Tongue (tissue), 2 donors: ENCODE results near the gene PAM16. TPM values are rescaled to one million over a fixed set of nuclear protein-coding genes. Genes with fewer than 3 reads are reported as not detected.

Experiments used
- DNase-seq: peaks from one replicate; pipeline ENCODE4 v3.0.0-alpha.2; 2015
- total RNA-seq: library from RNA; depleted of rRNA; stranded (reverse); fragments of >200 nt; gene quantifications from one replicate; pipeline ENCODE4 v1.2.3, GENCODE V29; 2014

The PAM16 gene
- total RNA-seq, 1 donor from 2014 or later, result 16.9 TPM

DNA sequence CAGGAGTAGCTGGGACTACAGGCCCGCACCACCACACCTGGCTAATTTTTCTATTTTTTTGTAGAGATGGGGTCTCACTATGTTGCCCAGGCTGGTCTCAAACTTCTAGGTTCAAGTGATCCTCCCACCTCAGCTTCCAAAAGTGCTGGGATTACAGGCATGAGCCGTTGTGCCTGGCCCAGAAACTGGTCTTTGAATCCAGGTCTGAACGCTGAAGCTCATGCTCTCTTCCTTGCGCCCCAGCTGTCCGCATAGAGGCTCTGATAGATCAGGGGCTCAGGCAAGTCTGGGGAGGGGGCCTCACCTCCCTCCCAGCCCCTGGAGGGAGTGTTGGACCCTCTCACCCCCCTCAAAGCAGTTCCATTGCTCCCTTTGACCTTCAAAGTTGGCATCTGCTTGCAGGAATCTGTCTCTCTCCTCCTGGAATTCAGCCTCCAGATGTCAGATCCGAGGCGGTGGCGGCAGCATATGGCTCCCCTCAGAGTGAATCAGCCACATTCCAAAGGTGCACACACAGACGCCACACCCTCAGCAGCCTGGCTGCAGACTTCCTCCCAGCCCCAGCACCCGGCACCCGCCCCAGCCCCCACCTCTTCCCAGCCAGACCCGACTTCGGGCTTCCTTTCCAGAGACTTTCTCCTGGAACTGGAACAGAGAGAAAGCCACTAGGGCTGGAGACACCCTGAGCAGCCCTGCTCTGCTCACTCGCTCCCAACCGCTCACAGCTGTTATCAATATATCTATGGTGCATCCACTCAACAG lies 52.2 kb downstream of the PAM16 start:
- DNase-seq, result peak; percentile 91

DNA sequence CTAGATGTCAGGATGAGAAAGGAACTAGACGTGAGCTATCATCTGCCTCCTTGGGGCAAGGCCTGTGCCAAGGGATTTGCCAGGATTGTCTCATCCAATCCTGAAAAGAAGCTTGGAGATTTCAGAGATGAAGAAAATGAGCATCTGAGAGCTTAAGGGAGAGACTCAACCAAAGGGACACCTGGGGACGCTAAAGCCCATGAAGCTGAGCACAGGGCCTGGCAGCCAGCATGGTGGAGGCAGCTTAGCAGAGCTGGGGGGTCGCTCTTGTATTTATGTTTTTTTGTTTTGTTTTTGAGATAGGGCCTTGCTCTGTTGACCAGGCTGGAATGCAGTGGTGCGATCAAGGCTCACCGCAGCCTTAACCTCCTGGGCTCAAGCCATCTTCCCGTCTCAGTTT lies 53.6 kb downstream of the PAM16 start:
- DNase-seq, result no peak

DNA sequence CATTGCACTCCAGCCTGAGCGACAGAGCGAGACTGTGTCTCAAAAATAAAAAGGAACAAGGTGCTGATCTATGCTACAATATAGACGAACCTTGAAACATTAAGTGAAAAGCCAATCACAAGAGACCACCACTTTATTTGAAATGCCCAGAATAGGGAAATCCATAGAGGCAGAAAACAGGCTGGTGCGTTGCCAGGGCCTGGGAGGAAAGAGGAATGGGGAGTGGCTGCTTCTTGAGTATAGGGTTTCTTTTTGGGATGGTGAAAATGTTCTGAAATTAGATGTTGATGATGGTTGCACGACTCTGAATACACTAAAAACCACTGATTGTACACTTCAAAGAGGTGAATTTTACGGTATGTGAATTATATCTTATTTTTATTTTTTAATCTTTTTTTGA lies 55.5 kb downstream of the PAM16 start:
- peak; percentile 76 for DNase-seq

DNA sequence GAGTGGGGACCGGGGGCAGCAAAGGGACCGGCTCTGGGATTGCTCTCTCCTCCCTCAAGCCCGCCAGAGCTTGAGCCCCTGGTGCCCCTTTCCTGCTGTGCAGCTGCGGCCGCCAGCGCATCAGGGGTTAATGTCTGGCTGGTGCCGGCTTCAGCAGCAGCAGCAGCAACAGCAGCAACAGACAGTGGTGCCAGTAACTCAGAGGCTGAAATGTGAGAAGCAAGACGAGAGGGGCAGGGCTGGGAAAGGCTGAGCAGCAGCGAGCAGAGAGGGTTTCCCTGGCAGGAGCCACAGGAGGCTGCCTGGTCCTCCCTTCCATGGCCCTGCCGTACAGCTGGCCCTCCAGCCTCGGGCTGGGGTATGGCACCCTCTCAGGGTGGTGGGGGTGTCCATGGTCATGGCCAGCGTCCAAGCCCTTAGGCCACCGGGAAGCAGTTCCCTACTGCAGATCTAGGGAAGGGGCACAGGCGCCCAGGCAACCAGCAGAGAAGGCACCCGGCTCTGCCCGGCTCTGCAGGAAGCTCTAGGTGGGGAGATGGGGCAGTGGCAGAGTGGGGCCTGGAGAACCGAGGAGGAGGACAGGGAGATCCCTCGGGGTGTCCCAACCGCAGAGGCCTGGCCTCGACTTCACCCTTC lies 57.2 kb downstream of the PAM16 start:
- DNase-seq, result peak; percentile 96

DNA sequence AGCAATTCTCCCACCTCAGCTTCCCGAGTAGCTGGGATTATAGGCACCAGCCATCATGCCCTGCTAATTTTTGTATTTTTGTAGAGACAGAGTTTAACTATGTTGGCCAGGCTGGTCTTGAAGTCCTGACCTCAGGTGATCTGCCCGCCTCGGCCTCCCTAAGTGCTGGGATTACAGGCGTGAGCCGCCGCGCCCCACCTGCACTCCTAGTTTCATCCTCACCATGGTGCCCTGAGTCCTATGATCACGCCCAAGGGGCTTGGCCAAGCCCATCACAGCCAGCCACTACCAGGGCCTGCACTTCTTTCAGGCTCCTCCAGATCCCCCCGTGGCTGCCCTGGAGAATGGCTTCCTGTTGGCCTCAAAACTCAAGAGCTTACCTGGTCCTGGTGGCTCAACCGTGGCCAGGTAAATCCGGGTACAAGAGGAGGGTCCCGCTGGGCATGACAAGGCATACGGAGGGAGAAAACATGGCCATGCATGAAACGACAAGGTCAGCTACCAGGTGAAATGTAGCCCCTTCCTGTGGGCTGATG lies 57.9 kb downstream of the PAM16 start:
- DNase-seq, result no peak

DNA sequence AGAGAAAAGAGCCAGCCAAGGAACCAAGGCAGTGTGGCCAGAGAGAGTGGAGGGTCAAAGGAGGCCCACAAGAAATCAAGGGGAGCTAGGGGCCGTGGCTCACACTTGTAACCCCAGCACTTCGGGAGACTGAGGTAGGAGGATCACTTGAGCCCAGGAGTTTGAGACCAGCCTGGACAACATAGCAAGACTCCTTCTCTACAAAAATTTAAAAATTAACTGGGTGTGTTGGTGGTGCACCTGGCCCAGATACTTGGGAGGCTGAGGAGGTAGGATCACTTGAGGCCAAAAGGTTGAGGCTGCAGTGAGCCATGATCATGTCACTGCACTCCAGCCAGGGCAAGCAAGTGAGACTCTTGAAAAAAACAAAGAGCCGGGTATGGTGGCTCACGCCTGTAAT lies 59.4 kb downstream of the PAM16 start:
- DNase-seq, result no peak

Other genes with a start within 250 kb of the PAM16 start
- 28.1 TPM for gene ADCY9, start 234.9 kb downstream of the PAM16 start, total RNA-seq
- gene SRL, start 109.2 kb downstream of the PAM16 start, total RNA-seq, result 445 TPM
- gene TFAP4, start 78.3 kb downstream of the PAM16 start, total RNA-seq, result 8.6 TPM
- gene GLIS2, start 35.3 kb downstream of the PAM16 start, total RNA-seq, result 6.8 TPM
- gene VASN, start 20.5 kb upstream of the PAM16 start, total RNA-seq, result 16.8 TPM
- gene CORO7, start 65.3 kb upstream of the PAM16 start, total RNA-seq, result 19.4 TPM
- 71.3 TPM for gene DNAJA3, start 74.5 kb upstream of the PAM16 start, total RNA-seq
- 27.7 TPM for gene NMRAL1, start 123.3 kb upstream of the PAM16 start, total RNA-seq
- 28.5 TPM for gene HMOX2, start 125.1 kb upstream of the PAM16 start, total RNA-seq
- gene CDIP1, start 187.5 kb upstream of the PAM16 start, total RNA-seq, result 10.6 TPM
- gene C16orf96, start 205.0 kb upstream of the PAM16 start, total RNA-seq, result 0.72 TPM